ENCODE results near the gene SRXN1. TPM values are rescaled to one million over a fixed set of nuclear protein-coding genes. Genes with fewer than 3 reads are reported as not detected.

SRXN1 gene
- total and polyA plus RNA-seq, 9 of the 15 experiments (the other 6 are each of a cell fraction or from before 2014, with no cell fraction given), result 6.8 to 36.4 (median 21.6) TPM

- TF ChIP-seq MGA (IDR thresholded peaks at IDR 0.05), result 0 out of 2 replicates have a peak, but pooled peaks have one; percentile 8
- TF ChIP-seq FOXP1 (CRISPR knock-in tag; IDR thresholded peaks at IDR 0.05), result peak; percentile 47; the same call in 1 of the 2 replicates
- TF ChIP-seq TAF1 (IDR thresholded peaks at IDR 0.05; ENCODE audit: control insufficient read depth, extremely low read depth, insufficient read depth, low read length, severe bottlenecking), result peak; percentile 11
- TF ChIP-seq TEAD4 (IDR thresholded peaks at IDR 0.05; ENCODE audit: low read length), result no peak
- TF ChIP-seq TEAD4 (CRISPR knock-in tag; IDR thresholded peaks at IDR 0.05; ENCODE audit: borderline replicate concordance), result 0 out of 2 replicates have a peak, but pooled peaks have one; percentile 59
- TF ChIP-seq BCOR (IDR thresholded peaks at IDR 0.05), result peak; percentile 98
- TF ChIP-seq CHD4 (IDR thresholded peaks at IDR 0.05; ENCODE audit: insufficient read depth, insufficient replicate concordance, low read depth, low read length, poor library complexity, severe bottlenecking), result peak; percentile 70
- no peak for TF ChIP-seq SNAPC5 (CRISPR knock-in tag; IDR thresholded peaks at IDR 0.05)
- TF ChIP-seq RBM14 (IDR thresholded peaks at IDR 0.05; ENCODE audit: borderline replicate concordance, insufficient read depth, low read depth, low read length), result 0 out of 2 replicates have a peak, but pooled peaks have one; percentile 51
- no peak; the same call in 1 of the 2 replicates for TF ChIP-seq DPF2 (IDR thresholded peaks at IDR 0.05)
- TF ChIP-seq MAX (CRISPR knock-in tag; IDR thresholded peaks at IDR 0.05), result no peak; the same call in 1 of the 2 replicates
- TF ChIP-seq KDM1A (IDR thresholded peaks at IDR 0.05), result peak; percentile 78 to 91; a peak in 3 of 4 replicates
- peak; percentile 25 for TF ChIP-seq L3MBTL2 (IDR thresholded peaks at IDR 0.05)
- peak; percentile 94 for TF ChIP-seq SMARCA5 (IDR thresholded peaks at IDR 0.05)
- TF ChIP-seq RNF2 (IDR thresholded peaks at IDR 0.05), result no peak; the same call in 1 of the 2 replicates
- peak; percentile 7; the same call in 1 of the 2 replicates for TF ChIP-seq ZNF263 (CRISPR knock-in tag; IDR thresholded peaks at IDR 0.05; ENCODE audit: borderline replicate concordance)
- 0 out of 2 replicates have a peak, but pooled peaks have one; percentile 13 for TF ChIP-seq SP1 (CRISPR knock-in tag; IDR thresholded peaks at IDR 0.05)
- no peak for TF ChIP-seq C11orf30 (IDR thresholded peaks at IDR 0.05; ENCODE audit: low read depth)
Observed at GRCh38 chr20:652615-653109, 338 bp downstream of the SRXN1 start (continued).

All from K562 (cell line).